ENCODE results near the gene RGL3. TPM values are rescaled to one million over a fixed set of nuclear protein-coding genes. Genes with fewer than 3 reads are reported as not detected.

Gene RGL3
- total and polyA plus RNA-seq, 10 of the 15 experiments (the other 5 are each of a cell fraction or from before 2014, with no cell fraction given): not detected

DNA sequence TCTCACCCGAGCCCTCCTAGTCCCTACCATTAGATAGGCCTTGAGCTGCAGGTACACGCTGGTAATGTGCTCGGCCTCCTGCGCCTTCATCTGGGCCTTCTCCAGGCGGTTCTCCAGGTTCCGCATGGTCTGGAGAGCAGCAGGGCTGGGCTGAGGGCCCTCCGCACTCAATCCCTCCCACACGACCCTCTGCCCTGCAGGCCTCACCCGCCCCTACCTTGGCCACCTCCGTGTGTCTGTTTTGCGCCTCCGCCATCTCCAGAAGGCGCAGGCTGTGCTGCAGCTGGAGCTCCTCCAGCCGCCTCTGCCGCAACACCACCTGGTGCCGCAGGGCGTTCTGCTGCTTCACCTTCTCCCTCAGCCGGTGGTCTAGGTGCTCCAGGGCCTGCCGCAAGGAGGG is 7.5 kb upstream of the RGL3 start (continued):
- TF ChIP-seq, protein P1, sequence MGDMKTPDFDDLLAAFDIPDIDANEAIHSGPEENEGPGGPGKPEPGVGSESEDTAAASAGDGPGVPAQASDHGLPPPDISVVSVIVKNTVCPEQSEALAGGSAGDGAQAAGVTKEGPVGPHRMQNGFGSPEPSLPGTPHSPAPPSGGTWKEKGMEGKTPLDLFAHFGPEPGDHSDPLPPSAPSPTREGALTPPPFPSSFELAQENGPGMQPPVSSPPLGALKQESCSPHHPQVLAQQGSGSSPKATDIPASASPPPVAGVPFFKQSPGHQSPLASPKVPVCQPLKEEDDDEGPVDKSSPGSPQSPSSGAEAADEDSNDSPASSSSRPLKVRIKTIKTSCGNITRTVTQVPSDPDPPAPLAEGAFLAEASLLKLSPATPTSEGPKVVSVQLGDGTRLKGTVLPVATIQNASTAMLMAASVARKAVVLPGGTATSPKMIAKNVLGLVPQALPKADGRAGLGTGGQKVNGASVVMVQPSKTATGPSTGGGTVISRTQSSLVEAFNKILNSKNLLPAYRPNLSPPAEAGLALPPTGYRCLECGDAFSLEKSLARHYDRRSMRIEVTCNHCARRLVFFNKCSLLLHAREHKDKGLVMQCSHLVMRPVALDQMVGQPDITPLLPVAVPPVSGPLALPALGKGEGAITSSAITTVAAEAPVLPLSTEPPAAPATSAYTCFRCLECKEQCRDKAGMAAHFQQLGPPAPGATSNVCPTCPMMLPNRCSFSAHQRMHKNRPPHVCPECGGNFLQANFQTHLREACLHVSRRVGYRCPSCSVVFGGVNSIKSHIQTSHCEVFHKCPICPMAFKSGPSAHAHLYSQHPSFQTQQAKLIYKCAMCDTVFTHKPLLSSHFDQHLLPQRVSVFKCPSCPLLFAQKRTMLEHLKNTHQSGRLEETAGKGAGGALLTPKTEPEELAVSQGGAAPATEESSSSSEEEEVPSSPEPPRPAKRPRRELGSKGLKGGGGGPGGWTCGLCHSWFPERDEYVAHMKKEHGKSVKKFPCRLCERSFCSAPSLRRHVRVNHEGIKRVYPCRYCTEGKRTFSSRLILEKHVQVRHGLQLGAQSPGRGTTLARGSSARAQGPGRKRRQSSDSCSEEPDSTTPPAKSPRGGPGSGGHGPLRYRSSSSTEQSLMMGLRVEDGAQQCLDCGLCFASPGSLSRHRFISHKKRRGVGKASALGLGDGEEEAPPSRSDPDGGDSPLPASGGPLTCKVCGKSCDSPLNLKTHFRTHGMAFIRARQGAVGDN (IDR thresholded peaks at IDR 0.05): no peak
- no peak for TF ChIP-seq RFX5 (IDR thresholded peaks at IDR 0.05; ENCODE audit: low read depth, low read length)
- TF ChIP-seq MEF2B (IDR thresholded peaks at IDR 0.05; ENCODE audit: partially characterized antibody, poor library complexity, severe bottlenecking): no peak
- no peak for TF ChIP-seq CEBPB (IDR thresholded peaks at IDR 0.05; ENCODE audit: borderline replicate concordance in 1 of 2, low read depth in 2 of 2, low read length in 2 of 2)

DNA sequence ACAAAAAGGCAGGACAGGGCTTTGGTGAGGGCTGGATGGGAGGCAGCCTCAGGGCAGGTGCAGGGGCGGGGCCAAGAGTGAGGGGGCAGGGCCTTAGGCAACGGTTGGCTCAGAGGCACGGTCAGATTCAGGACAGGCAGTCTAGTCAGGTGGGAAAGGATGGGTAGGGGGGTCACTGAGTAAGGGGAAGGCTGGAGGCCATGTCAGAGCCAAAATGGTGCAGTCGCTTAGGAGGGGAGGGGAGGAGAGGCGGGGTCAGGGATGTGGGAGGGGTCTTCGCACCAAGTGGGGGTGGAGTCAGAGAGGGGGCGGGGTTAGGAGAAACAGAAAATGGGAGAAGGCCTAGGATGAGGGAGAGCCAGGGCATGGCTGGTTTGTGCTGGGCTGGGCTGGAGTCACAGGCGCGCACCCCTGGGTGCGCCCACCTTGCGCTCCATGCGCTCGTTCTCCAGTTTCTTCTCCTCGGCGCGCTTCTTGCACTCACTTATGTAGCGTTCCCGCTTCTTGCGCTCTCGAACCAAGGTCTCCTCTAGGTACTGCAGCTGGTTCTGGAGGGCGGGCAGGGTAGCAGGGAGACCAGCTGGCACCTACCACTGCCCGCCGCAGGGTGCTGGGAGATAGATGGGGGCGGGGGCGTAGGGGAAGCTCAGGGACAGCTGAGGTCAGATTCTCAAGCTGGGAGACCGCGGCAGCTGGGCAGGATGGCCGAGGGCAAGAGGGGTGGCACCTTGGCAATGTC is 6.8 kb upstream of the RGL3 start:
- no peaks in the 10 kb centered on the region for H3K79me2 ChIP-seq (ENCODE audit: control insufficient read depth, insufficient read depth, low read length)
- no peak overlapping the region for H3K4me3 ChIP-seq
- CTCF ChIA-PET: no interaction called here
- 83% methylated on average over 28 of the region's 28 CpGs for WGBS (ENCODE audit: insufficient coverage, insufficient replicate concordance, low lambda C conversion rate, missing lambda C conversion rate)
- no TSS peak for BruUV-seq (replicated peaks)
- no peak for DNase-seq (ENCODE audit: low read depth, low spot score)
- POLR2A ChIA-PET: no interaction called here
- ATAC-seq: no peak
- H4K20me1 ChIP-seq (ENCODE audit: control insufficient read depth, insufficient read depth): no peaks in the 10 kb centered on the region
- SMC1A ChIA-PET (ENCODE audit: uncharacterized antibody, unreplicated experiment): no interaction called here
- in situ Hi-C loops (cut with MboI) (no loop called here), intact Hi-C loops (cut with micrococcal nuclease; ENCODE audit: unreplicated experiment) (no loop called here)
- no peak overlapping the region for H3K27ac ChIP-seq (ENCODE audit: control insufficient read depth, insufficient read depth)
- H2AFZ ChIP-seq (ENCODE audit: control insufficient read depth, low read depth, low read length): no peak overlapping the region
- no peak overlapping the region for H3K4me2 ChIP-seq (ENCODE audit: control insufficient read depth, insufficient read depth)
- no peaks in the 10 kb centered on the region for H3K9me3 ChIP-seq (replicated peaks; ENCODE audit: control insufficient read depth, insufficient read depth, low read length)
- FAIRE-seq: no peak
- H3K9ac ChIP-seq (ENCODE audit: control insufficient read depth, insufficient read depth, low read length): no peak overlapping the region
- RAD21 ChIA-PET (ENCODE audit: unreplicated experiment): no interaction called here
- H3K36me3 ChIP-seq (ENCODE audit: control insufficient read depth in 2 of 2, insufficient read depth in 2 of 2, low read length in 1 of 2): no peaks in the 10 kb centered on the region
- no peak for TF ChIP-seq BMI1 (IDR thresholded peaks at IDR 0.05; ENCODE audit: borderline replicate concordance)
- H3K27me3 ChIP-seq (replicated peaks in 1 of 2; ENCODE audit: control insufficient read depth in 2 of 2, insufficient read depth in 2 of 2, low read length in 1 of 2): peaks cover 0 to 3% of the 10 kb centered on the region in 2 experiments; a peak in 1 of 4 replicates
- H3K4me1 ChIP-seq (ENCODE audit: control insufficient read depth, insufficient read depth, low read length): peaks cover 15% of the 10 kb centered on the region

All from GM12878 (cell line).